Right ventricle myocardium superior (tissue), 1 donor: ENCODE measurements around the gene LY6G6D. TPM values are rescaled to one million over a fixed set of nuclear protein-coding genes. Genes with fewer than 3 reads are reported as not detected.
A peak's percentile ranks its signal among the peaks of the same experiment; 100 is the strongest.

Experiments
- ATAC-seq: fragments of 200-7000 bp; cut with Tn5 transposase; one replicate; pipeline ENCODE4 v1.9.1; 2020; ENCODE audit warnings: mild to moderate bottlenecking; ENCODE audit not compliant: poor library complexity
- DNase-seq: peaks from one replicate; pipeline ENCODE4 v3.0.0-alpha.2; 2020
- intact Hi-C: fragments of 100-400 bp; cut with DNase I; formaldehyde crosslinking; loops from one replicate; pipeline ENCODE4 v1.11.2; 2022
- total RNA-seq: library from RNA; stranded (reverse); fragmentation: NEBNext Ultra II Directional; extraction: Animal tissue kit (Norgen Biotek cat#: 25700); gene quantifications from one replicate; pipeline ENCODE4 v1.2.1, GENCODE V29; 2021
- donor health status: DM: no; HTN: yes; CAD: no; lungs with severe emphysema.

The LY6G6D gene
- total RNA-seq, 1 donor from 2014 or later, result not detected

DNA sequence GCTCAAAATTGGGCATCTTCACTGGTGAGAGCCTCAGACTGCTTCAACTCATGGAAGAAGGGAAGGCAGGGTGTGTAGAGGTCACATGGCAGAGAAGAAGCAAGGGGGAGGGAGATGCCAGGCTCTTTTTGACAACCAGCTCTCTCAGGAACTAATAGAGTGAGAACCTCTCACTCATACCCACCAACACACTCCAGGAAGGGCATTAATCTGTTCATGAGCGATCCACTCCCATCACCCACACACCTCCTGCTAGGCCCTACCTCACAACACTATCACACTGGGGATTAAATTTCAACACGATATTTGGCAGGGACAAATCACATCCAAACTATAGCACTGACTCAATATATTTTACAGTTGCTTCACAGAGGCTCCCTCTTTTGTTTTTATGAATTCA is 26.7 kb downstream of the LY6G6D start:
- DNase-seq (no peak), ATAC-seq (no peak)
- intact Hi-C loops, result no loop called here

DNA sequence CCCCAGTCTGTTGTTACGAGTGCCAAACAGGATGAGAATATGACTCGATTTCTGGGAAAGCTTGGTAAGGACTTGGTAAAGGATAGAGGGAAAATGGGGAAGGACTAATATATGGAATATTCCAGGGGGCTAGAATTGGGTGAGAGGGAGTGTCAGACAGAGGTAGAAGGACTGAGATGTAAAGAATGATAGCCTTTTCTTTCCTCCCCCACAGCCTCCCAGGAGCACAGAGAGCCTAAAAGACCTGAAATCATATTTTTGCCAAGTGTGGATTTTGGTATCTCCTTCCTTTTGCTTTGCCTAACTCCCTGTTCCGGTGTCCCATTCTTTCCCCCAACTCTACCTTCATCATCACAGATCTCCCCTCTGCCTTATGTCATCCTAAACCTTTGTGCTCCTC is 27.7 kb downstream of the LY6G6D start:
- intact Hi-C loops, result no loop called here

DNA sequence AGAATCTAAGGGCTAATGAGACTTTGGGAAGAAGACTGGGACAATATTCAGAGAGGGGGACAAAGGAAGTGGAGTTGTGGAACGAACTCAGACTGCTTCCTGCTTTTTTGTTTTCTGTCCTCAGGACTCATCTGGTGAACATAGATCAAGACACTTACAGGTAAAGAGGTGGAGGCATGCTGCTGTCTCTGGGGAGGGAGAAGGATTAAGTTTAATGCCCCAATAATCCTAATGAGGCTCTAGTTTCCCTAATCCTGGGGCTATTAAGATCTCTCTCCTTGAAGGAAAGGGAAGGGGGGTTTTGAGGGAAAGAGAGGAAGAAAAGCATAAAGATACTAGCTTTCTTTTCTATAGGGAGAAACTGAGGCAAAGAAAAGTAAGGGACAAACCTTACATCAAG is 29.3 kb downstream of the LY6G6D start:
- intact Hi-C loops, result no loop called here
- no peak for ATAC-seq
- no peak for DNase-seq

More for the DNA sequence above, 27.7 kb downstream of the LY6G6D start:
- ATAC-seq (no peak), DNase-seq (no peak)

DNA sequence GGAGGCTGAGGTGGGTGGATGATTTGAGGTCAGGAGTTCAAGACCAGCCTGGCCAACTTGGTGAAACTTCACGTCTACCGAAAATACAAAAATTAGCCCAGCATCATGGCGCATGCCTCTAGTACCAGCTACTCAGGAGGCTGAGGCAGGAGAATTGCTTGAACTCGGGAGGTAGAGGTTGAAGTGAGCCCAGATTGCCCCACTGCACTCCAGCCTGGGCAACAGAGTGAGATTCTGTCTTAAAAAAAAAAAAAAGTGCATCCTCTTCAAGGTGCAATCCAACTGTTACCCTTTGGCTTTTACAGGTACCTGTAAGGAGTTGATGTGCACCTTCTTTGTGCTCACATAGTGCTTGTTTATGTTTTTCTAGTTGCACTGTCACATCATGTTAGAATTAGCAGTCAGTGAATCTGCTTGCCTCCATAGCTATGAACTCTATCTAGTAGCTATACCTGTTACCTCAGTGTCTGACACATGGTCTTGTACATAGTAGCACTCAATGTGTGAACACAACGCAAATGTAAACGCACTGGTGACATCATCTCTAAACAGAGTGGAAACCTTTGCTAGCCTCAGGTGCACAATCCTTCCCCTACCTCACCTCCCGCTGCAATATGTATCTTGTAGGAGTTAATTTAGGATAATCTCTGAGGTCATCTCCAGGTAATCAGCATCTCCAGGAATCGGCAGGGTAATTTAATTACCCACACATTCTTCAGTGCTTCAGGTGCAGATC is 34.3 kb downstream of the LY6G6D start:
- no peak for DNase-seq
- ATAC-seq, result no peak
- intact Hi-C loops, result no loop called here

DNA sequence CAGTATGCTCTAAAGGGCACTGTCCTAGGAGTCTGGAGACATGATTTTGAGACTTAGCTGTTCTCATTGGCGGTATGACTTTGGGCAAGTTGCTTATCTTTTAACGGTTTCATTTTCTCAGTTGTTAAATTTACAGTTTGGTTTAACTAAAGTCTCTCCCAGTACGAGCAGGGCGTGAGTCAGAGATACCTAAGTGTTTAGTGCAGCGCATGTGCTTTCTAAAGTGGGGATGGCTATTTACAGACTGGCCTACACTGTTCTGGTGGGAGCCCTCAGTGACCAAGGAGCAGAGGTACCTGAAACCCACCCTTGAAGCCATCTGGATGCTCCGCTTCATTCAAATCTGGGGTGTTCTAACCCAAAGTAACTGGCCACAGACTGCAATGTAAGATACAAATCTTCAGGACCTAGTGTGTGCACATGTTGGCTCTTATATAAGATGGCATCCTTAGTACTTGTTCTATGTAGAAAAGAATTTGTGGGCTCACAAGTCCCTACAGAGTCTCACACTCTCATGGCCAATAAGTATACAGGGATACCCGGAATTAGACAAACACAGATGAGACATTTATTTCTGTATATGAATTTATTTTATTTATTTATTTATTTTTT is 35.4 kb downstream of the LY6G6D start:
- DNase-seq (no peak), ATAC-seq (no peak)
- intact Hi-C loops, result no loop called here

DNA sequence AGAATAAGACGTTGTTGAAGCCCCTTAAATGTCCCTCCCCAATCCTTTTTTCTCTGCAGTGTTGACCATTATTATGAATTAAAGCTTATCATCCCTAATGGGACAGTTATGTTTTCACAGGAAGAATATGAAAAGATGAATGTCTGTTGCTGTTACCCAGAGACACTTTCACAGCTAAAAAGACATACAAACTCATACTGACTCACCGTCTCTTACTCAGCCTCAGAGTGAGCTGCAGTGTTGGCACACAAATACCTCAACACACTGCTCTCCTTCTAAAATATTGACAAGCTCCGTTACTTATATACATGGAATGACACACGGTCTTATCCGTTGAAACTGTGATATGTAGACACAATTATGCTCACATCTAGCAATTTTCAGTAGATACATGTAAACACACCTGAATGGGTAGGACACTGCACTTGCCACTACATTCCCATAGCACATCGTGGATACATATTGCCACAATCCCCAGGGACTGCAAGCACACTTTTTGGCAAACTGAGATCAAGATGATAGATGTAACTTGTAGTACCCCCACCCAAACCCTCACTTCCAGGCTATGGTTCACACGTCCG is 37.7 kb downstream of the LY6G6D start:
- intact Hi-C loops, result no loop called here
- ATAC-seq, result no peak
- DNase-seq, result no peak

DNA sequence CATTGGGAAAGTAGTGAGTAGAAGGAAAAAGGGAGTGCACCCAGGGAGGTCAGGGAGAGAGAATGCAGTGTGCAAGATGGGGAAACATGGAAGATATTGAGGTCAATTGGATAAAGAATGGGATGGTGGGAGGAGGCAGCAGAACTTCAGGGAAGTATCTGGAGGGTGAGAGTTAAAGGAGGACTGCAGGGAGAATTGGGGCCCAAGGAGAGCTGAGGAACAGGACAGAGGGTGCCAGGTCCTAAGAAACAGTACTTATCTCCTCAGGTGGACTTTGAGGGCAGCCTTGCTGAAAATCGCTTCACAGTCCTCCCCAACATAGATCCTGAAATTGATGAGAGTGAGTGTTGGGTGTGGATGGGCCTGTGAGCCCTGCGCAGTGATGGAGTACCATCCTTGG is 43.1 kb downstream of the LY6G6D start:
- intact Hi-C loops, result no loop called here
- ATAC-seq (no peak), DNase-seq (no peak)

DNA sequence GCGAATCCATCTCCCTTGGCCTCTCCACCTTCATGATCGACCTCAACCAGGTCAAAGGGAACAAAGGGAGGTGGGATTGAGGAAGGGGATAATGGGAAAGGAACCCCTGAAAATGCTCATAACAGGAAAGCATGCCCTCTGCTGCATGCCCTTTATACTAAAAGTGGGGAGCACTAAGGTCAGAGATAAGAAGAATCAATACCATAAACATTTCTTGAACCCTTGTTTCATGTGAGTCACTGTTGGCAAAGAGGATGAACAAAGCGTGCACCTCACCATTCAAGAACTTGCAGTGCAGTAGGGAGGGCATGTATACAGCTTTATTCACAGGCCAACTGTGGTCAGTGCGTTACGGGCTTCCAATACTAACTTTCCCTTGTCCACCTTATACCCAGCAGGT is 45.6 kb downstream of the LY6G6D start:
- DNase-seq (no peak), ATAC-seq (no peak)
- intact Hi-C loops, result no loop called here

DNA sequence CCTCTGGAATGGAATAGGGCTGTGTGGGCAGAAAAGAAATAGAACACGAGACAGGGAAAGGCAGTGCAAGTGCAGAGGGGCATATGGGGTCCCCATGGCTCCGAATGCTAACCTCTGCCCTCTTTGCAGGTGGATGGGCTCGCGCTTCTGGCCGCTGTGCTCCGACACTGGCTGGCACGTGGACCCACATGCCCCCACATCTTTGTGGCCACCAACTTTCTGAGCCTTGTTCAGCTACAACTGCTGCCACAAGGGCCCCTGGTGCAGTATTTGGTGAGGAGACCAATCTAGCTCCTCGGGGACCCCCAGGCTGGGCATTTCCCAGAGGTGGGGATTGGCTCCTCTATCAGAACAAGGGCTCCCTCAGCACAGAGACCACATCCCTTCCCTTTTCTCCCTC is 46.2 kb downstream of the LY6G6D start:
- intact Hi-C loops, result no loop called here
- ATAC-seq, result no peak
- DNase-seq, result no peak

DNA sequence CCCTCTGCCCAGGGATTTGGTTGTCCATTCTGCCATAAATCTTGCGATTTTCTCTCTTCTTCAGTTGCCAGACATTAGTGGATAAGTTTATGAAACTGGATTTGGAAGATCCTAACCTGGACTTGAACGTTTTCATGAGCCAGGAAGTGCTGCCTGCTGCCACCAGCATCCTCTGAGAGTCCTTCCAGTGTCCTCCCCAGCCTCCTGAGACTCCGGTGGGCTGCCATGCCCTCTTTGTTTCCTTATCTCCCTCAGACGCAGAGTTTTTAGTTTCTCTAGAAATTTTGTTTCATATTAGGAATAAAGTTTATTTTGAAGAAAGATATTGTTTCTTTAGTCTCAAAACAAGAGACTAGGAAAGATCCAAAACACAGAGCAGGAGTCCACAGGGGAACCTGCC is 47.2 kb downstream of the LY6G6D start, which contains the start of gene SAPCD1:
SAPCD1 (plus strand) TSS at position 301 of the 400 bp plus-strand sequence. CDS start 399 bp downstream, outside the sequence.
- DNase-seq, result no peak
- intact Hi-C loops, result no loop called here
- no peak for ATAC-seq

DNA sequence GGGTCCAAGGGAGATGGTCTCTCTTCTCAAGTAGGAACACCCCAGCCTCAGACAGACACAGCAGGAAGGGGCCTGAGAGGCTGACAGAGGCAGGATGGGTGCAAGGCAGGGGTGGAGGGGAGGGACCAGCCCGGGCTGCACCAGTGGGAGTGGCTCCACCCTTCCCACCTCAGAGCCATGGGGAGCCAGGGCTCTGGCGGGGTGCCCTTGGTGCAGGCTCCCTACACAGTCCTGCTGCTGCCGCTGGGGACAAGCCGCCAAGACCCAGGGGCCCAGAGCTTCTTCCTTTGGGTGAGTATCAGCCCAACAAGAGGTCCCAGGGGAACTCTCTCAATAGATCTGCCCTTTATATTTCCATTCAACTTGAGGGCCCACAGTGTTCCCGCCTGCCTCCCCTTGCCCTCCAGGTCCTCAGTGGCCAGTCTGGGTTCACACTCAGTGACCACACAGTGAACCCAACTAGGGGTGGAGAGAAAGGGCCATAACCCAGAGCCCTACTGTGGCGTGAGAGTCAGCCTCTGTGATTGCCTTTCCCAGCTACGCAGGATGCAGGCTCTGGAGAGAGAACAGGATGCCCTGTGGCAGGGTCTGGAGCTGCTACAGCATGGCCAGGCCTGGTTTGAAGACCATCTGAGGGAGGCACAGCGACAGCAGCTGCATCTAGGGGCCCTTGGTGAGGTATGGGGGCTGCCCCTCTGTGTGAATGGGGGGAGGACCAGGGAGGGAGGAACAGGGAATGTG is 47.9 kb downstream of the LY6G6D start:
- intact Hi-C loops, result no loop called here
- ATAC-seq, result no peak
- DNase-seq, result no peak

DNA sequence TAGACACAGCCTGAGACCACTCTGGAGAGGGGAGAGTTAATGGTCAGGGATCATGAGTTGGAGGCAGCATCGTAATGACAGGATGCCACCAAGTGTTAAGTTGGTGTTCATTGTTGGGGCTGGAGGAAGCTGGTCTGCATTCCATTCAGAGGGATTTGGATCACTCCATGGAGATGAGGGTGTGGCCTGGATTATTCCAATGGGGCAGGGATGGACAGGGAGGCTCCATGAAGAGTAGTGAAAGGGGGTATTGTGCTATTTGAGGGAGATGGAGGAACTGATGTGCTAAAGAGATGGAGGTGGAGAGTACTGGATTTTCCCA is 48.4 kb downstream of the LY6G6D start:
- no peak for ATAC-seq
- intact Hi-C loops, result no loop called here
- no peak for DNase-seq

DNA sequence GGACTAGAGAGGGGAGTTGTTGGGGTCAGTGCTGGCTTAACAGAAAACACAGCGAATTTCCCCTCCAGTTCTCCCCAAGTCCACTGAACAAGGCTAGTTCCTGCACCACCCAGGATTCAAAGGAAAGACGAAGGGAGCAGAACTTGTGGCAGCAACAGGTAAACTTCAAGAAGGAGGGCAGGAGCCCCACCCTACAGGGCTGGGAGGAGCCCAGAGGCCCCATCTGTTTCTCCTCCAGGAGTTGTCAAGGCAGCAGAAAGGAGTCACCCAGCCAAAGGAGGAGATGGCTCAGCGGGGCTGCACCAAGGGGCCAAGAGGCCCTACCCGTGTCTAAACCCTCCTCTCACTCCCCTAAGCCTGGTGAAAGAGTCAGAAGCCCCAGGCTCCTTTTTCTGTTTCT is 49.0 kb downstream of the LY6G6D start:
- ATAC-seq, result no peak
- DNase-seq, result no peak
- intact Hi-C loops, result no loop called here

DNA sequence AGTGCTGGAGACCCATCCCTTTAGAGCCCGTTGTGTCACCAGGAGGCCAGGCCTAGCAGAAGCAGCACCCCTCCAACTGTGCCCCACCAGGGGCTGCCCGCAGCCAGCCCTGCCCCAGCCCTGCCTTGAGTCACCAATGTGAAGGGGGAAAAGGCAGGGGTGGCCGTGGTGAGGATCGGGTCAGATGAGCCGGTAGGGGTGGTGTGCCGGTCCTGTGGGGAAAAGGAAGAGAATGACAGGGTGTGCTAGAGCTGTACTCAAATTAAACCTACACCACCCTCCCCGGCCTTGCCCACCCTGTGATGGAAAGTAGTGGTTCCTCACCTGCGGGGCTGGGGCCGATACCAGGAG is 50.4 kb downstream of the LY6G6D start:
- intact Hi-C loops, result no loop called here
- ATAC-seq (no peak), DNase-seq (no peak)

DNA sequence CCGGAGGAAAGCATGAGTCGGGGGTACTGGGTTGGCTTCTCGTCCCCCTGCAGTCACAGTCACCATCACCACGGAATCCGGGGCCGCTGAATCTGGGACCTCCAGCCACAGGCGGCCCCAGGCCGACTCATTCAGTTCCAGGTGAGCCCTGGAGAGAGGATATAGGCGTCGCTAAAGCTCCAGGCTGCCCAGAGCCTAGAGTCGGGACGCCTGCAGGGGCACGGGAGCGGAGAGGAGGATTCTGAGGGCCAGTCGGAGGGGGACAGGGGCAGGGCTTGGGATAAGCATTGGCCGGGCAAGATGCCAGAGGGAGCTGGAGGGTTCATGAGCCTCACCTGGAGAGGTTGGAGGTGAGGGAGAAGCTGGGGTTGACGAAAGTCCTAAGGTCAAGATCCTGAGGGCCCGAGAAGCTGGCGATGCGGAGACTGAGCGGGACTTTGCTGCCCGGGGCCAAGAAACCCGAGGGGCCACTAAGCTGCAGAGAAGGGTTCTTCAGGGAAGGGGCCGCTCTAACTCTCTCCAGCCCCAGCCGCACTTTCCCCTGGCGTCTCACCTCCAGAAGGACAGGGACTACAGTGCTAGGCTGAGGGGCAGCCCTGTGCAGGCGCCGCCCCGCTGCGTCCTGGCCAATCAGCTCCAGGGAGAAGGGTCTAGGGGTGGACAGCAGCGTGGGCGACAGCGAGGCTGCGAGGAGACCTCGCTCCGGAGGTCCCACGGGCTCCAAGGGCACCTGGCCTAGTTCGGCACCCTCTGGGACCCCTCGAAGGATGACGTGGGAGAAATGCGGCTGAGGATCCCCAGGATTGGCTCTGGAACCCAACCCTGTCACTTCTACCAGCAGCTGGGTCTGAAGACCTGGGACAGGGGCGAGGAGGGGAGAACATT is 51.0 kb downstream of the LY6G6D start:
- intact Hi-C loops, result no loop called here
- DNase-seq (no peak), ATAC-seq (peak; percentile 51)

DNA sequence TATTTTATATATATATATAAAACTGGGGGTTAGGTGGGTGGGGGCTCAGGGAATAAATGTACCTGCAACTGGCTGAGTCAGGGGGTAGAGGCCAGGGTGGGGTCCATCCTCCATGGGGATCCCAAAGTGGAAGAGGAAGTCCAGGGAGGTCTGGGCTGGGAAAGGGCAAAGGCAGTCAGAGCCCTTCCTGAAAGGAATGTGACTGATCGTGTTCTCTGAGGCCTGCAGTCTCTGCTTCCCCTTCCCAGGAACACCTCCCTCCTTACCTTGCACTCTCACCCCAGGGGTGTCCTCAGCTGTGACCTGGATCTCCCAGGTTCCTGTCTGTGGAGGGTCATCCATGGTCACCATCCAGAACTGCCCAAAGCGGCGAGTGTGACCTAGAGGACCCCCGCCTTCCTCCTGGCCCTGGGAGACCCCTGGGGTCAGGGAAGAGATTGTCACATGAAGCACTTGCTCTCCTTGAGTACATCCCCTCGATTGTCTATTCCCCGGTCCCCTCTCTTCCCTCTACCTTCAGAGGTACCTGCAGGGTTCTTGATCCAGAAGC is 52.0 kb downstream of the LY6G6D start:
- DNase-seq (no peak), ATAC-seq (no peak)
- intact Hi-C loops, result no loop called here
